Left lobe of liver (tissue), 2 donors: ENCODE results near the gene PDZRN3. TPM values are rescaled to one million over a fixed set of nuclear protein-coding genes. Genes with fewer than 3 reads are reported as not detected.
"Not testable (repeated sequence)": the region's sequence is repeated elsewhere in the genome, so short reads cannot be mapped to it uniquely, and the experiment has no call there.

Experiments used
- ATAC-seq: fragments of 200-7000 bp; cut with Tn5 transposase; one replicate; pipeline ENCODE4 v1.9.1; 2020; ENCODE audit warnings: mild to moderate bottlenecking, moderate library complexity
- DNase-seq: peaks from one replicate; pipeline ENCODE4 v3.0.0-alpha.2; 2020; ENCODE audit warnings: low spot score
- total RNA-seq: library from RNA; stranded (reverse); gene quantifications from one replicate; pipeline ENCODE4 v1.2.1, GENCODE V29; 2021
- donor health status: DM: no; HTN: no; CAD: no; lungs with moderate emphysema.
- donor health status: DM: no; HTN: yes; CAD: no.

Gene PDZRN3
- total RNA-seq, 1 donor from 2014 or later: 1.3 TPM

GRCh38 chr3:73592154-73593144 is 32.3 kb downstream of the PDZRN3 start:
- ATAC-seq: no peak
- DNase-seq: no peak

GRCh38 chr3:73591286-73591800 is 33.4 kb downstream of the PDZRN3 start:
- no peak for ATAC-seq

GRCh38 chr3:73586628-73587027 is 38.1 kb downstream of the PDZRN3 start:
- no peak for DNase-seq
- ATAC-seq: no peak

More at GRCh38 chr3:73591286-73591800, 33.4 kb downstream of the PDZRN3 start:
- no peak for DNase-seq

GRCh38 chr3:73586190-73586589 is 38.6 kb downstream of the PDZRN3 start:
- DNase-seq (no peak), ATAC-seq (no peak)

- ATAC-seq (no peak), DNase-seq (no peak)
Measured at GRCh38 chr3:73584873-73585272, 39.9 kb downstream of the PDZRN3 start.

- DNase-seq: no peak
- ATAC-seq: no peak
Measured at GRCh38 chr3:73582535-73582934, 42.2 kb downstream of the PDZRN3 start.

- no peak for ATAC-seq
- no peak for DNase-seq
Measured at GRCh38 chr3:73581134-73581846, 43.5 kb downstream of the PDZRN3 start.

- ATAC-seq: no peak
- no peak for DNase-seq
Measured at GRCh38 chr3:73580343-73580742, 44.4 kb downstream of the PDZRN3 start.

GRCh38 chr3:73577704-73578103 is 47.0 kb downstream of the PDZRN3 start:
- DNase-seq (no peak), ATAC-seq (no peak)

GRCh38 chr3:73576999-73577461 is 47.7 kb downstream of the PDZRN3 start:
- ATAC-seq: no peak

GRCh38 chr3:73575953-73576352 is 48.8 kb downstream of the PDZRN3 start:
- DNase-seq (no peak), ATAC-seq (no peak)

More at GRCh38 chr3:73576999-73577461, 47.7 kb downstream of the PDZRN3 start:
- no peak for DNase-seq

GRCh38 chr3:73575519-73575918 is 49.2 kb downstream of the PDZRN3 start:
- ATAC-seq: no peak

GRCh38 chr3:73573204-73573603 is 51.5 kb downstream of the PDZRN3 start:
- ATAC-seq (no peak), DNase-seq (no peak)

More at GRCh38 chr3:73575519-73575918, 49.2 kb downstream of the PDZRN3 start:
- DNase-seq: no peak

- DNase-seq (no peak), ATAC-seq (no peak)
Measured at GRCh38 chr3:73572368-73572767, 52.4 kb downstream of the PDZRN3 start.

GRCh38 chr3:73571238-73571794 is 53.4 kb downstream of the PDZRN3 start:
- DNase-seq (no peak), ATAC-seq (no peak)

- no peak for DNase-seq
- ATAC-seq: no peak
Measured at GRCh38 chr3:73569246-73569760, 55.4 kb downstream of the PDZRN3 start.

GRCh38 chr3:73568371-73568862 is 56.3 kb downstream of the PDZRN3 start:
- ATAC-seq: no peak
- DNase-seq: no peak

GRCh38 chr3:73565374-73565773 is 59.4 kb downstream of the PDZRN3 start:
- DNase-seq, ATAC-seq: not testable (repeated sequence)

- no peak for DNase-seq
- no peak for ATAC-seq
Measured at GRCh38 chr3:73563896-73564582, 60.7 kb downstream of the PDZRN3 start.

GRCh38 chr3:73561494-73561893 is 63.2 kb downstream of the PDZRN3 start:
- DNase-seq (no peak), ATAC-seq (no peak)
